ENCODE data around the gene LRRC8D.

DNA sequence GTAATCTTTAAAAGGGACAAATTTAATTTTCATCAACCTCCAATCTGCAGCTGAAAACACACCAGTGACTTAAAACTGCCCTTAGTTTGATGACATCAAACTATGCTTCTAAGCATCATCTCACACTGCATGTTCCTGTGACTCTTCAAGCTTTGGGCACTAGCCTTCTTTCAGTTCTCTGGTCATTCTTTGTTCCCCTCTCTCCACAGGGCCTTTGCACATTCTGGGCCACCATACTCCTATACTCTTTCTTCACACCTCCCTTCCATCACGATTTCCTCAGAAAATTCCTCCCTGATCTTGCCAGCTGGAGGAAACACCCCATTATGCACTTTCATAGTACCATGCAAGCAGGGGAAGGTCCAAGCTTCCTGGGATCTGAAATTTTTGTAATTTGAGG is 96.5 kb downstream of the LRRC8D start:
- TF ChIP-seq, protein P1, sequence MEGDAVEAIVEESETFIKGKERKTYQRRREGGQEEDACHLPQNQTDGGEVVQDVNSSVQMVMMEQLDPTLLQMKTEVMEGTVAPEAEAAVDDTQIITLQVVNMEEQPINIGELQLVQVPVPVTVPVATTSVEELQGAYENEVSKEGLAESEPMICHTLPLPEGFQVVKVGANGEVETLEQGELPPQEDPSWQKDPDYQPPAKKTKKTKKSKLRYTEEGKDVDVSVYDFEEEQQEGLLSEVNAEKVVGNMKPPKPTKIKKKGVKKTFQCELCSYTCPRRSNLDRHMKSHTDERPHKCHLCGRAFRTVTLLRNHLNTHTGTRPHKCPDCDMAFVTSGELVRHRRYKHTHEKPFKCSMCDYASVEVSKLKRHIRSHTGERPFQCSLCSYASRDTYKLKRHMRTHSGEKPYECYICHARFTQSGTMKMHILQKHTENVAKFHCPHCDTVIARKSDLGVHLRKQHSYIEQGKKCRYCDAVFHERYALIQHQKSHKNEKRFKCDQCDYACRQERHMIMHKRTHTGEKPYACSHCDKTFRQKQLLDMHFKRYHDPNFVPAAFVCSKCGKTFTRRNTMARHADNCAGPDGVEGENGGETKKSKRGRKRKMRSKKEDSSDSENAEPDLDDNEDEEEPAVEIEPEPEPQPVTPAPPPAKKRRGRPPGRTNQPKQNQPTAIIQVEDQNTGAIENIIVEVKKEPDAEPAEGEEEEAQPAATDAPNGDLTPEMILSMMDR (IDR thresholded peaks at IDR 0.05; ENCODE audit: low read depth, low read length), result no peak
- TF ChIP-seq POLR2A (IDR thresholded peaks at IDR 0.05; ENCODE audit: extremely low read depth, insufficient read length), result no peak
- TF ChIP-seq MYC (IDR thresholded peaks at IDR 0.05; ENCODE audit: low read depth, low read length), result no peak
